ENCODE data around the gene LMNB1.
"Not testable (repeated sequence)": the region's sequence is repeated elsewhere in the genome, so short reads cannot be mapped to it uniquely, and the experiment has no call there.

Gene LMNB1

DNA sequence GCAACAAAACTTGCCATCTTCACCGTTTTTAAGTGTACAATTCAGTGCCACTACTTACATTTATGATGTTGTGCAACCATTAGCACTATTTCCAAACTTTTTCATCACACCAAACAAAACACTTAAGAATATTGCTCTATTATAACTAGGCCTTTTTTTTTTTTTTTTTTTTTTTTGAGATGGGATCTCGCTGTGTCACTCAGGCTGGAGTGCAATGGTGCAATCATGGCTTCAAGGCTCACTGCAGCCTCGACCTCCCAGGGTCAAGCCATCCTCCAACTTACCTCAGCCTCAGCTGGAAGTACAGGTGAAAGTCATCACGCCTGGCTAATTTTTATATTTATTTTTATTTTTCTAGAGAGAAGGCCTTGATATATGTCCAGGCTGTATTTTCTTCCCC is 22.3 kb upstream of the LMNB1 start:
- Histone ChIP-seq H3K9ac (ENCODE audit: low read depth, low read length) (no peak overlapping the region), H3K27me3 (ENCODE audit: control insufficient read depth, insufficient read depth, low read length) (no peaks in the 10 kb centered on the region), H3K9me3 (ENCODE audit: control insufficient read depth, insufficient read depth, low read length) (no peaks in the 10 kb centered on the region), H3K36me3 (ENCODE audit: control insufficient read depth, insufficient read depth, low read length) (no peaks in the 10 kb centered on the region), H3K4me3 (ENCODE audit: low read depth, low read length) (no peak overlapping the region), H3K4me1 (ENCODE audit: control insufficient read depth, insufficient read depth, low read length) (no peaks in the 10 kb centered on the region)

DNA sequence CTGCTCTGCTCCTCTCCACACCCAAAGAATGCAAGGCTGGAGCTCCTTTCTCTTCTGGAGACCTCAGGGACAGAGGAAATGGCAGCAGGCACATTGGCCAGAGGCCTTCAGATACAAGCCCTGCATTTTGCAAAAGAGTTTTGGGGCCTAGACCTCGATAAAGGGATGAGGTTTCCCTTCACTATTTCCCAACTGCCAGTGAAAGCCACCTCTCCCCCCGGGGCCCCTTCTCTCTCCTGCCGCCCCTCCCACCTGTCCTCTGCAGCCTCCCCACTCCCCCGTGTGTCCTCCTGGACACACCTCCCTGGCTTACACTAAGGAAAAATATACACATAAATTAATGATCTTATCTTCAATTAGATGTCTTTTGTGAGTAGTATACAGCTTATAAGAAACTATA is 21.3 kb upstream of the LMNB1 start:
- H3K36me3 ChIP-seq (ENCODE audit: control insufficient read depth, insufficient read depth, low read length): no peaks in the 10 kb centered on the region
- no peak overlapping the region for H3K4me3 ChIP-seq (ENCODE audit: low read depth, low read length)
- H3K9me3 ChIP-seq (ENCODE audit: control insufficient read depth, insufficient read depth, low read length): no peaks in the 10 kb centered on the region
- H3K27me3 ChIP-seq (ENCODE audit: control insufficient read depth, insufficient read depth, low read length): no peaks in the 10 kb centered on the region
- no peak overlapping the region for H3K9ac ChIP-seq (ENCODE audit: low read depth, low read length)
- no peaks in the 10 kb centered on the region for H3K4me1 ChIP-seq (ENCODE audit: control insufficient read depth, insufficient read depth, low read length)

DNA sequence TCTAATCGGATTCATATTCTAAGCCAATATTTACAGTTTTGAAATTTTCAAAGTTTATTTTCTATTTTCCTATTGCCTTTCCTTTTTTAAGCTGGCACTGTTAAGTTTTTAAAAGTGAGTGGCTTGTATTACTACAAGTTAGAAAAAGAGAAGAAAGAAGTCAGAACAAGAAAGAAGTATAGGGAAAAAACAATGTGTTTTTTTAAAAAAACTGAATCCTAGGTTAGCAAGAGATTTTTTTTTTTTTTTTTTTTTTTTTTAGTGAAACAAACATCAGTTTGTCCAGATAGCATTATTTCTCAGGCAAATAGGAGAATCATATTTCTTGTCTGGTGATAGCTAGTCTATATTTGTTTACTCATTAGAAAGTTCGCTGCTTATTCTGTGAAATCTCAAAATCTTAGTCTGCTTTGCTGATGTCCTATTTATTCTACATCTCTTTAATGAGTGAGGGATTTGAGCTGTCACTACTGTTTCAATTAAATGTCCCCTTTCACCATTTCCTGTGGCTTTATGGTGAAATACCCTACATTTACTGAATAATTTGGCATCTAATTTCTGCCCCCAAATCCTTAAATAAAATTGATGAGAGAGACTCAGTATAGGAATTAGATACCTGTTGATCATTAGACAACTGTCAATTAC is 19.1 kb upstream of the LMNB1 start:
- Histone ChIP-seq H3K36me3 (ENCODE audit: control insufficient read depth, insufficient read depth, low read length) (no peaks in the 10 kb centered on the region), H3K4me3 (ENCODE audit: low read depth, low read length) (no peak overlapping the region), H3K9me3 (ENCODE audit: control insufficient read depth, insufficient read depth, low read length) (no peaks in the 10 kb centered on the region), H3K9ac (ENCODE audit: low read depth, low read length) (no peak overlapping the region), H3K4me1 (ENCODE audit: control insufficient read depth, insufficient read depth, low read length) (no peaks in the 10 kb centered on the region), H3K27me3 (ENCODE audit: control insufficient read depth, insufficient read depth, low read length) (no peaks in the 10 kb centered on the region)

DNA sequence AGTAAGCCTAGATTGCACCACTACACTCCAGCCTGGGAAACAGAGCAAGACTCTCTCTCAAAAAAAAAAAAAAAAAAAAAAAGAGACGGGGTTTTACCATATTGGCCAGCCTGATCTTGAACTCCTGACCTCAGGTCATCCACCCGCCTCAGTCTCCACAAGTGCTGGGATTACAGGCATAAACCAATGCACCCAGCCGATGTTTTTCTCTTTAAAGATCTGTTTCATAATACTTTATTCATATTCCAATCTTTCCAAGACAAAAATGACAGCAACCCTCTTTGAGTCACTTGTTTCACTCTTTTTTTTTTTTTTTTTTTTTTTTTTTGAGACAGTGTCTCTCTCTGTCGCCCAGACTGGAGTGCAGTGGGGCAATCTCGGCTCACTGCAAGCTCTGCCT is 13.6 kb upstream of the LMNB1 start:
- no peak overlapping the region for H3K9ac ChIP-seq (ENCODE audit: low read depth, low read length)
- no peak overlapping the region for H3K4me3 ChIP-seq (ENCODE audit: low read depth, low read length)
- no peaks in the 10 kb centered on the region for H3K4me1 ChIP-seq (ENCODE audit: control insufficient read depth, insufficient read depth, low read length)
- H3K27me3 ChIP-seq (ENCODE audit: control insufficient read depth, insufficient read depth, low read length): no peaks in the 10 kb centered on the region
- no peaks in the 10 kb centered on the region for H3K36me3 ChIP-seq (ENCODE audit: control insufficient read depth, insufficient read depth, low read length)
- no peaks in the 10 kb centered on the region for H3K9me3 ChIP-seq (ENCODE audit: control insufficient read depth, insufficient read depth, low read length)

DNA sequence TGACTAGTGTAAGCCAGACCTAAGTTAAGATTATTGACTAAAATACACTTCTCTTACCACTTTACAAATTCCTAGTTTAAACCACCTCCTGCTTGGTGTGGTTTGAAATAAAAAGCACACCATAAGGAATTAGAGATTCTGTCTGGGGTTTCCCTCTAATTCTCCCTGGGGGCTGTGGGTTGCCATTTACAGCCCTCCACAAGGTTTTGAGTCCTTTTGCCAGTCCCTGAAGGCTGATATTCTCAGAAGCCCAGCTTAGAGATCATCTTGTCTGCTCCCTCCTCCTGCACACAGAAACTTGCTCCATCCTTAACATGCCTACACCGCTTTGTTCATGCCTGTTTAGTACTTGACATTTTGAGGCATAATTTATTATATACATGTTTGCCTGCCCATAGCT is 7.2 kb upstream of the LMNB1 start:
- Histone ChIP-seq H3K4me3 (ENCODE audit: low read depth, low read length) (no peak overlapping the region), H3K9ac (ENCODE audit: low read depth, low read length) (no peak overlapping the region), H3K27me3 (ENCODE audit: control insufficient read depth, insufficient read depth, low read length) (no peaks in the 10 kb centered on the region), H3K4me1 (ENCODE audit: control insufficient read depth, insufficient read depth, low read length) (no peaks in the 10 kb centered on the region), H3K9me3 (ENCODE audit: control insufficient read depth, insufficient read depth, low read length) (no peaks in the 10 kb centered on the region), H3K36me3 (ENCODE audit: control insufficient read depth, insufficient read depth, low read length) (no peaks in the 10 kb centered on the region)

DNA sequence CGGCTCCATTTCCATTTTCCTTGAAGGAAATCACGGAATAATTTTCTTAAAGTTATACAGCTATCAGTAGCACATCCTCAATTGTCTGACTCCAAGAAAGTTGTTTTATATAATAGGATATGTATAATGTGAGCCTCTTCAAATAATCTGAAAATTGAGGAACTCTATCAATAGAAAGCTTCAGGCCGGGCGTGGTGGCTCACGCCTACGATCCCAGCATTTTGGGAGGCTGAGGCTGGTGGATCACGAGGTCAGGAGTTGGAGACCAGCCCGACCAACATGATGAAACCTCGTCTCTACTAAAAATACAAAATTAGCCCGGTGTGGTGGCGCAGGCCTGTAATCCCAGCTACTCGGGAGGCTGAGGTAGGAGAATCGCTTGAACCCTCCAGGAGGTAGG is 3.4 kb upstream of the LMNB1 start:
- not testable (repeated sequence) for H3K9me3 ChIP-seq (ENCODE audit: control insufficient read depth, insufficient read depth, low read length); H3K27me3 ChIP-seq (ENCODE audit: control insufficient read depth, insufficient read depth, low read length); H3K4me3 ChIP-seq (ENCODE audit: low read depth, low read length); H3K4me1 ChIP-seq (ENCODE audit: control insufficient read depth, insufficient read depth, low read length); H3K36me3 ChIP-seq (ENCODE audit: control insufficient read depth, insufficient read depth, low read length); H3K9ac ChIP-seq (ENCODE audit: low read depth, low read length)

DNA sequence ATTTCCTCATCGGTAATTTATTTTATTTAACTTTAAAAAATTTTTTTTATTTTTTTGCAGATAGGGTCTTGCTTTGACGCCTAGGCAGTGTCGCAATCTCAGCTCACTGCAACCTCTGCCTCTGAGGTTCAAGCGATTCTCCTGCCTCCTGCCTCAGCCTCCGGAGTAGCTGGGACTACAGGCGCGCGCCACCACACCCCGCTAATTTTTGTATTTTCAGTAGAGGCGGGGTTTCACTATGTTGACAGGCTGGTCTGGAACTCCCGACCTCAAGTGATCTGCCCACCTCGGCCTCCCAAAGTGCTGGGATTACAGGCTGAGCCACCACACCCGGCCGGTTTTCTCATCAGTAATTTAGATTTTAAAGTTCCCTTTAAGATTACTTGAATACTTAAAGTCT is 2.3 kb upstream of the LMNB1 start:
- not testable (repeated sequence) for H3K36me3 ChIP-seq (ENCODE audit: control insufficient read depth, insufficient read depth, low read length); H3K4me3 ChIP-seq (ENCODE audit: low read depth, low read length); H3K4me1 ChIP-seq (ENCODE audit: control insufficient read depth, insufficient read depth, low read length); H3K9me3 ChIP-seq (ENCODE audit: control insufficient read depth, insufficient read depth, low read length); H3K9ac ChIP-seq (ENCODE audit: low read depth, low read length); H3K27me3 ChIP-seq (ENCODE audit: control insufficient read depth, insufficient read depth, low read length)

GRCh38 chr5:126777257-126777974 is 480 bp downstream of the LMNB1 start:
- Histone ChIP-seq H3K9ac (ENCODE audit: low read depth, low read length) (peak overlapping the region; percentile 100), H3K4me3 (ENCODE audit: low read depth, low read length) (peak overlapping the region; percentile 98), H3K36me3 (ENCODE audit: control insufficient read depth, insufficient read depth, low read length) (peaks cover 8% of the 10 kb centered on the region), H3K27me3 (ENCODE audit: control insufficient read depth, insufficient read depth, low read length) (no peaks in the 10 kb centered on the region), H3K9me3 (ENCODE audit: control insufficient read depth, insufficient read depth, low read length) (no peaks in the 10 kb centered on the region), H3K4me1 (ENCODE audit: control insufficient read depth, insufficient read depth, low read length) (peaks cover 8% of the 10 kb centered on the region)

GRCh38 chr5:126777975-126778674 is 1.2 kb downstream of the LMNB1 start:
- Histone ChIP-seq H3K4me1 (ENCODE audit: control insufficient read depth, insufficient read depth, low read length) (peaks cover 8% of the 10 kb centered on the region), H3K9me3 (ENCODE audit: control insufficient read depth, insufficient read depth, low read length) (no peaks in the 10 kb centered on the region), H3K4me3 (ENCODE audit: low read depth, low read length) (peak overlapping the region; percentile 98), H3K27me3 (ENCODE audit: control insufficient read depth, insufficient read depth, low read length) (no peaks in the 10 kb centered on the region), H3K36me3 (ENCODE audit: control insufficient read depth, insufficient read depth, low read length) (peaks cover 8% of the 10 kb centered on the region), H3K9ac (ENCODE audit: low read depth, low read length) (peak overlapping the region; percentile 100)

GRCh38 chr5:126778675-126779403 is 1.9 kb downstream of the LMNB1 start:
- Histone ChIP-seq H3K27me3 (ENCODE audit: control insufficient read depth, insufficient read depth, low read length) (no peaks in the 10 kb centered on the region), H3K9me3 (ENCODE audit: control insufficient read depth, insufficient read depth, low read length) (no peaks in the 10 kb centered on the region), H3K36me3 (ENCODE audit: control insufficient read depth, insufficient read depth, low read length) (peaks cover 8% of the 10 kb centered on the region), H3K9ac (ENCODE audit: low read depth, low read length) (peak overlapping the region; percentile 57), H3K4me3 (ENCODE audit: low read depth, low read length) (peak overlapping the region; percentile 98), H3K4me1 (ENCODE audit: control insufficient read depth, insufficient read depth, low read length) (peaks cover 8% of the 10 kb centered on the region)

DNA sequence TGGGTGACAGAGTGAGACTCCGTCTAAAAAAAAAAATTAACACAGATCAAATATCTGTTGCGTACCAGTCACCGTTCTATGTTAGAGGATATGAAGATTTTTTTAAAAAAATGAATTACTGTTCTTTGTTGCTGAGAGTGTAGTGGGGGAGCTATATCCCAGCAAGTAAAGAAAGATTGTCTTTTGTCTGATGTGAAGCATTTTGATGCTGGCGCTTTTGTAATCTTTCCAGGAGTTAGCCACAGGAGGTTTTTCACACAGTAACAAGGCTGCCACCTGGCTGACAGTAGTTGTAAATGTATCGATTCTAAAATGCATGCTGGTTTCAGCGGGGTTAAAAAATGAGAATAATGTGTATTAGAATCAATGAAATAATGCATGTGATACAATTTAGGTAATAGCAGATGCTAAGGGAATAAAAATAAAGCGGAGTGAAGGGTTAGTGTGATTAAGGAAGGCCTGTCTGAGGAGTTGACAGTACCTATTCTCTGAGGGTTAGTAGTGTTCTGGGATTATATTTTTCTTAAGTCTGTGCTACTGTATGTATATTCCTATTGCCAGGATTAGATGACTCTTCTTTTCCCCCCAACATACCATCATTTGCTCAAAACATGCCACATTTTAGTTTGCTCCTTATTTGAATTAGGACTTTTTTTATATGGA is 3.4 kb downstream of the LMNB1 start:
- no peaks in the 10 kb centered on the region for H3K9me3 ChIP-seq (ENCODE audit: control insufficient read depth, insufficient read depth, low read length)
- no peaks in the 10 kb centered on the region for H3K27me3 ChIP-seq (ENCODE audit: control insufficient read depth, insufficient read depth, low read length)
- peaks cover 7% of the 10 kb centered on the region for H3K4me1 ChIP-seq (ENCODE audit: control insufficient read depth, insufficient read depth, low read length)
- H3K4me3 ChIP-seq (ENCODE audit: low read depth, low read length): no peak overlapping the region
- H3K9ac ChIP-seq (ENCODE audit: low read depth, low read length): no peak overlapping the region
- peaks cover 8% of the 10 kb centered on the region for H3K36me3 ChIP-seq (ENCODE audit: control insufficient read depth, insufficient read depth, low read length)
